Calu3 (cell line): Measurements from ENCODE around the gene TGM5. TPM values are rescaled to one million over a fixed set of nuclear protein-coding genes. Genes with fewer than 3 reads are reported as not detected.

Experiments used
- BruUV-seq: library from RNA; stranded (reverse); fragments of 400-500 nt; replicated peaks from 2 replicates; lab custom pipeline; 2021; lab: Mats Ljungman, UMichigan
- CTCF ChIA-PET: fragments of 300-600 bp; sonication (Branson Sonifier 250); formaldehyde crosslinking; loops from one replicate; lab custom pipeline; 2022; ENCODE audit warnings: antibody characterized with exemption; lab: Charles Lee
- DNase-seq: peaks from one replicate; pipeline ENCODE4 v3.0.0; 2022
- H3K27ac Mint-ChIP-seq: one replicate; pipeline ENCODE4 v1.8.0; 2022; ENCODE audit warnings: mixed read lengths; ENCODE audit not compliant: unreplicated experiment
- H3K27me3 Mint-ChIP-seq: one replicate; pipeline ENCODE4 v1.8.0; 2022; ENCODE audit warnings: mixed read lengths; ENCODE audit not compliant: unreplicated experiment
- H3K36me3 Mint-ChIP-seq: one replicate; pipeline ENCODE4 v1.8.0; 2022; ENCODE audit warnings: mild to moderate bottlenecking, moderate library complexity, mixed read lengths; ENCODE audit not compliant: insufficient read depth, unreplicated experiment
- H3K4me1 Mint-ChIP-seq: one replicate; pipeline ENCODE4 v1.8.0; 2022; ENCODE audit warnings: mild to moderate bottlenecking, low read depth, mixed read lengths; ENCODE audit not compliant: unreplicated experiment
- H3K4me3 Mint-ChIP-seq: one replicate; pipeline ENCODE4 v1.8.0; 2022; ENCODE audit warnings: mild to moderate bottlenecking, low read depth, moderate library complexity, mixed read lengths; ENCODE audit not compliant: unreplicated experiment
- H3K9me3 Mint-ChIP-seq: one replicate; pipeline ENCODE4 v1.8.0; 2022; ENCODE audit warnings: low read depth, mixed read lengths; ENCODE audit not compliant: unreplicated experiment
- CTCF ChIP-seq: fragments of 200-600 bp; IDR thresholded peaks from one replicate; pipeline ENCODE4 v1.8.0; 2022; ENCODE audit warnings: antibody characterized with exemption; ENCODE audit not compliant: unreplicated experiment
- intact Hi-C: fragments of 100-400 bp; cut with micrococcal nuclease; formaldehyde crosslinking; loops from one replicate; pipeline ENCODE4 v1.10.0; 2022; ENCODE audit not compliant: unreplicated experiment
- total RNA-seq: library from RNA; stranded (reverse); gene quantifications from 2 replicates; pipeline ENCODE4 v1.2.3, GENCODE V29; 2022

Gene TGM5
- total RNA-seq, 1 experiment from 2014 or later, result not detected

DNA sequence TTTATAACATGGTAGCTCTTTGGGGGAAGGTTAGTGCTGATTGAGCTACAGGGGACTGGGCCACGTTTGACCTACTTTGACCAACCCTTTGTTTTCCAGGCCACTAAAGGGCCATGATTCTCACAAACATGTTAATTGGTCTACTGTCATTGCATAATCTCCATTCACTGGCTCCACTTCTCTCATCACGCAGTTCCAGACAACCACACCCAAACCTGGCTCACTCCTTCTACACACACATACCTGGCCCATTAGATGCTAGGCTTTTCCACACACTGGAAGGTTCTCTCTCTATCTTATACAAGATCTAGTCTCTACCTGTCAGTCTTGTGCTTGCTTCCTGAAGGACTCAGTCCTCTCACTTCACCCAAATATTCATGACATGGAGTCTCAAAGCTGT, 15.9 kb downstream of the TGM5 start:
- DNase-seq, result no peak
- Mint-ChIP-seq H3K36me3 (no peaks in the 10 kb centered on the region), H3K4me3 (no peak overlapping the region), H3K27me3 (peaks cover 26% of the 10 kb centered on the region), H3K4me1 (no peaks in the 10 kb centered on the region), H3K27ac (no peak overlapping the region), H3K9me3 (no peaks in the 10 kb centered on the region)
- no TSS peak for BruUV-seq
- CTCF ChIA-PET, result no interaction called here
- intact Hi-C loops, result no loop called here
- TF ChIP-seq CTCF, result no peak

DNA sequence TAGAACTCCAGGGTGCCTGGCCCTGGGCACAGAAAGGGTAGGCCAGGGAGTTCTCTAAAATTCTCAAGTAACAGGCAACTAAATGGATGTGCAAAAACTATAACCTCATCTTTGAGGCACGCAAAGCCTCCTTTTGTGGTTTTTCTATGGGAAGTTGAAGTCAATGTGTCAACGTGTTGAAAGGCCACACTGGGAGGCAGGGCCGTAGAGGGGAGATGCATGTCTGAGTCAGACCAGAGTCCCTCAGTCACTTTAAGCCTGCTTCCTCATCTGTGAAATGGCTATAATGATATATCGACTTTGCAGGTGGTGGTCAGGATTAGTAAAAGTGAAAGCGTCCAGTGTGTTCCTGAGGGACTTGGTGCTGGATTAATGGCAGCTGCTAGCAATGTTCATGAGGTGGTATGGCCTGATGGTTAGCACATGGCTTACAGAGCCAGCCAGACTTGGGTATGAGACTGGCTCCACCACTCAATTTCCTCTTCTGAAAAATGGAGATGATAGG, 17.0 kb downstream of the TGM5 start:
- no TSS peak for BruUV-seq
- DNase-seq, result no peak
- no peaks in the 10 kb centered on the region for H3K4me1 Mint-ChIP-seq
- peaks cover 24% of the 10 kb centered on the region for H3K27me3 Mint-ChIP-seq
- intact Hi-C loops, result no loop called here
- no peaks in the 10 kb centered on the region for H3K36me3 Mint-ChIP-seq
- CTCF ChIA-PET, result no interaction called here
- H3K9me3 Mint-ChIP-seq, result no peaks in the 10 kb centered on the region
- H3K27ac Mint-ChIP-seq, result no peak overlapping the region
- no peak overlapping the region for H3K4me3 Mint-ChIP-seq
- no peak for TF ChIP-seq CTCF

GRCh38 chr15:43249236-43249635, 17.5 kb downstream of the TGM5 start:
- Mint-ChIP-seq H3K27ac (no peak overlapping the region), H3K27me3 (peaks cover 27% of the 10 kb centered on the region), H3K4me1 (no peaks in the 10 kb centered on the region), H3K4me3 (no peak overlapping the region), H3K36me3 (no peaks in the 10 kb centered on the region), H3K9me3 (no peaks in the 10 kb centered on the region)
- no TSS peak for BruUV-seq
- intact Hi-C loops, result no loop called here
- CTCF ChIA-PET, result interaction anchor here (0.6 kb wide), 1 partner anchor 13 kb away, joined by 4 read pairs; no protein-coding TSS in a partner anchor
- no peak for TF ChIP-seq CTCF
- no peak for DNase-seq

- no peaks in the 10 kb centered on the region for H3K36me3 Mint-ChIP-seq
- CTCF ChIA-PET, result no interaction called here
- H3K4me1 Mint-ChIP-seq, result no peaks in the 10 kb centered on the region
- no peaks in the 10 kb centered on the region for H3K9me3 Mint-ChIP-seq
- no peak for TF ChIP-seq CTCF
- intact Hi-C loops, result no loop called here
- H3K4me3 Mint-ChIP-seq, result no peak overlapping the region
- H3K27me3 Mint-ChIP-seq, result peaks cover 38% of the 10 kb centered on the region
- no peak for DNase-seq
- no TSS peak for BruUV-seq
- no peak overlapping the region for H3K27ac Mint-ChIP-seq
These were observed 20.4 kb downstream of the TGM5 start for GRCh38 chr15:43246261-43246774.
